HG02678 (cell line): ENCODE measurements around the gene CHCHD3.
"Not testable (repeated sequence)": the region's sequence is repeated elsewhere in the genome, so short reads cannot be mapped to it uniquely, and the experiment has no call there.

Experiments
- ATAC-seq: cut with Tn5 transposase; IDR thresholded peaks from one replicate; pipeline ENCODE4 v1.9.1; 2021; ENCODE audit warnings: mild to moderate bottlenecking, moderate library complexity; ENCODE audit not compliant: unreplicated experiment

CHCHD3 gene

GRCh38 chr7:133009426-133010252 is 72.3 kb downstream of the CHCHD3 start:
- no peak for ATAC-seq

GRCh38 chr7:133007961-133008360 is 73.9 kb downstream of the CHCHD3 start:
- no peak for ATAC-seq

- ATAC-seq = no peak
Measured at GRCh38 chr7:133003052-133003910, 78.6 kb downstream of the CHCHD3 start.

- no peak for ATAC-seq
Measured at GRCh38 chr7:133001727-133002126, 80.2 kb downstream of the CHCHD3 start.

- no peak for ATAC-seq
Measured at GRCh38 chr7:132999845-133000244, 82.0 kb downstream of the CHCHD3 start.

GRCh38 chr7:132998763-132999162 is 83.1 kb downstream of the CHCHD3 start:
- no peak for ATAC-seq

GRCh38 chr7:132997505-132997904 is 84.4 kb downstream of the CHCHD3 start:
- ATAC-seq = no peak

- no peak for ATAC-seq
Measured at GRCh38 chr7:132996581-132997242, 85.2 kb downstream of the CHCHD3 start.

GRCh38 chr7:132993377-132994013 is 88.4 kb downstream of the CHCHD3 start:
- ATAC-seq = no peak

- no peak for ATAC-seq
Measured at GRCh38 chr7:132991615-132992587, 90.0 kb downstream of the CHCHD3 start.

- ATAC-seq = no peak
Measured at GRCh38 chr7:132988117-132988516, 93.8 kb downstream of the CHCHD3 start.

- ATAC-seq = no peak
Measured at GRCh38 chr7:132980402-132980801, 101.5 kb downstream of the CHCHD3 start.

- ATAC-seq = no peak
Measured at GRCh38 chr7:132979524-132979923, 102.4 kb downstream of the CHCHD3 start.

GRCh38 chr7:132977234-132977633 is 104.7 kb downstream of the CHCHD3 start:
- no peak for ATAC-seq

GRCh38 chr7:132972745-132973144 is 109.1 kb downstream of the CHCHD3 start:
- no peak for ATAC-seq

- no peak for ATAC-seq
Measured at GRCh38 chr7:132970257-132970656, 111.6 kb downstream of the CHCHD3 start.

GRCh38 chr7:132969520-132969919 is 112.4 kb downstream of the CHCHD3 start:
- ATAC-seq = no peak

- ATAC-seq = not testable (repeated sequence)
Measured at GRCh38 chr7:132967470-132967848, 114.4 kb downstream of the CHCHD3 start.

- ATAC-seq = no peak
Measured at GRCh38 chr7:132966754-132967469, 115.0 kb downstream of the CHCHD3 start.
